Measurements from ENCODE around the gene DGKQ. TPM values are rescaled to one million over a fixed set of nuclear protein-coding genes. Genes with fewer than 3 reads are reported as not detected.
"Not testable (repeated sequence)": the region's sequence is repeated elsewhere in the genome, so short reads cannot be mapped to it uniquely, and the experiment has no call there.

DGKQ gene
- total RNA-seq, 1 experiment from 2014 or later = 12.2 TPM

DNA sequence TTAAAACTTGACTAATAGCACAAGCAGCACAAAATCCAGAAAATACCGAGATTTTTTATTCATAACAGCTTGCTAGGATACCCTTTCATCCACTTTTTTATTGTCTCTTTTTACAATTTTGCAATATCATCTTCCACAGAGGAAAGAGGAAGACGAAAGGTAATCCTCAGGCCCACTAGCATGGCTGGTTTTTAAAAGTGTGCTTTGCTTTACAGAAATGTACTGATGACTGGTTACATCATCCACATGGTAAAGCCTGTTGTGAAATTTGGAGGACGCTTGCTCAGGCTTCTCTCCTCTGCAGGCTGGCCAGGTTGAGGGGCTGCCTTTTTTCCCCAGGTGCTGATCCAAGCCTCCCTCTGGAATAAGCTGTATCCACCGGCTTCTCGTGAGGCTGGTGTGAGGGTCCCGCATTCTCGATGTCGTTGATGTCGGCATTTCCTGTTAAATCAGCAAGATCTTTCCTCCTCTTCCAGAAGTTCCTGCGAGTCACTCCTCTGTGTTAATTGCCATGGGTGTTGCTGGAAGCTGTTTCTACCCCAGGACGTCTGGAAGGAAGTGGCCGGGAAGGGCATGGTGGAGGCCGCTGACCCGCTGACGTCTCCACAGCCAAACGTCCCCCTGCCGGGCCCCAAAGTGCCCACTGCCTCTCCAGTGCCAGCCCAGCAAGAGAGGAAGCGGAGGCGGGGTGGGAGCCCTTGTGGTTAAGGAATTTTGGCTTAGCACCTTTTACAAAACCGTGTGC lies 5.8 kb upstream of the DGKQ start:
- intact Hi-C loops (cut with micrococcal nuclease; ENCODE audit: unreplicated experiment) = no loop called here
- in situ Hi-C loops (cut with HindIII; ENCODE audit: low pct_unique_long_range_greater_than_20kb, low sequenced_read_pairs) = no loop called here
- no peaks in the 10 kb centered on the region for H3K9me3 ChIP-seq (ENCODE audit: control insufficient read depth, insufficient read depth, low read depth, low read length)
- ATAC-seq (no peak), DNase-seq (ENCODE audit: low read depth, low spot score) (no peak)
- ChIA-PET POLR2A (no interaction called here), CTCF (no interaction called here)
- no TSS peak for BruUV-seq (replicated peaks)
- TF ChIP-seq POLR2AphosphoS5 (IDR thresholded peaks at IDR 0.05; ENCODE audit: low read depth, low read length) = no peak
- TF ChIP-seq, protein P1, sequence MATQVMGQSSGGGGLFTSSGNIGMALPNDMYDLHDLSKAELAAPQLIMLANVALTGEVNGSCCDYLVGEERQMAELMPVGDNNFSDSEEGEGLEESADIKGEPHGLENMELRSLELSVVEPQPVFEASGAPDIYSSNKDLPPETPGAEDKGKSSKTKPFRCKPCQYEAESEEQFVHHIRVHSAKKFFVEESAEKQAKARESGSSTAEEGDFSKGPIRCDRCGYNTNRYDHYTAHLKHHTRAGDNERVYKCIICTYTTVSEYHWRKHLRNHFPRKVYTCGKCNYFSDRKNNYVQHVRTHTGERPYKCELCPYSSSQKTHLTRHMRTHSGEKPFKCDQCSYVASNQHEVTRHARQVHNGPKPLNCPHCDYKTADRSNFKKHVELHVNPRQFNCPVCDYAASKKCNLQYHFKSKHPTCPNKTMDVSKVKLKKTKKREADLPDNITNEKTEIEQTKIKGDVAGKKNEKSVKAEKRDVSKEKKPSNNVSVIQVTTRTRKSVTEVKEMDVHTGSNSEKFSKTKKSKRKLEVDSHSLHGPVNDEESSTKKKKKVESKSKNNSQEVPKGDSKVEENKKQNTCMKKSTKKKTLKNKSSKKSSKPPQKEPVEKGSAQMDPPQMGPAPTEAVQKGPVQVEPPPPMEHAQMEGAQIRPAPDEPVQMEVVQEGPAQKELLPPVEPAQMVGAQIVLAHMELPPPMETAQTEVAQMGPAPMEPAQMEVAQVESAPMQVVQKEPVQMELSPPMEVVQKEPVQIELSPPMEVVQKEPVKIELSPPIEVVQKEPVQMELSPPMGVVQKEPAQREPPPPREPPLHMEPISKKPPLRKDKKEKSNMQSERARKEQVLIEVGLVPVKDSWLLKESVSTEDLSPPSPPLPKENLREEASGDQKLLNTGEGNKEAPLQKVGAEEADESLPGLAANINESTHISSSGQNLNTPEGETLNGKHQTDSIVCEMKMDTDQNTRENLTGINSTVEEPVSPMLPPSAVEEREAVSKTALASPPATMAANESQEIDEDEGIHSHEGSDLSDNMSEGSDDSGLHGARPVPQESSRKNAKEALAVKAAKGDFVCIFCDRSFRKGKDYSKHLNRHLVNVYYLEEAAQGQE (IDR thresholded peaks at IDR 0.05; ENCODE audit: insufficient read depth in 1 of 2, low read depth in 2 of 2, low read length in 1 of 2) = no peak
- no peak for TF ChIP-seq SIN3A (IDR thresholded peaks at IDR 0.05; ENCODE audit: borderline replicate concordance, insufficient read depth, low read depth, low read length)
- TF ChIP-seq, protein P2, sequence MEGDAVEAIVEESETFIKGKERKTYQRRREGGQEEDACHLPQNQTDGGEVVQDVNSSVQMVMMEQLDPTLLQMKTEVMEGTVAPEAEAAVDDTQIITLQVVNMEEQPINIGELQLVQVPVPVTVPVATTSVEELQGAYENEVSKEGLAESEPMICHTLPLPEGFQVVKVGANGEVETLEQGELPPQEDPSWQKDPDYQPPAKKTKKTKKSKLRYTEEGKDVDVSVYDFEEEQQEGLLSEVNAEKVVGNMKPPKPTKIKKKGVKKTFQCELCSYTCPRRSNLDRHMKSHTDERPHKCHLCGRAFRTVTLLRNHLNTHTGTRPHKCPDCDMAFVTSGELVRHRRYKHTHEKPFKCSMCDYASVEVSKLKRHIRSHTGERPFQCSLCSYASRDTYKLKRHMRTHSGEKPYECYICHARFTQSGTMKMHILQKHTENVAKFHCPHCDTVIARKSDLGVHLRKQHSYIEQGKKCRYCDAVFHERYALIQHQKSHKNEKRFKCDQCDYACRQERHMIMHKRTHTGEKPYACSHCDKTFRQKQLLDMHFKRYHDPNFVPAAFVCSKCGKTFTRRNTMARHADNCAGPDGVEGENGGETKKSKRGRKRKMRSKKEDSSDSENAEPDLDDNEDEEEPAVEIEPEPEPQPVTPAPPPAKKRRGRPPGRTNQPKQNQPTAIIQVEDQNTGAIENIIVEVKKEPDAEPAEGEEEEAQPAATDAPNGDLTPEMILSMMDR (IDR thresholded peaks at IDR 0.05) = no peak
- no peak for TF ChIP-seq TCF7L2 (IDR thresholded peaks at IDR 0.05; ENCODE audit: low read depth, low read length)
- H3K4me3 ChIP-seq (ENCODE audit: low read depth in 2 of 2, low read length in 2 of 2) = no peak overlapping the region
- no peaks in the 10 kb centered on the region for H3K36me3 ChIP-seq (ENCODE audit: control insufficient read depth, insufficient read depth, low read length)
- no peak overlapping the region; the same call in 1 of the 2 replicates for H3K27ac ChIP-seq (ENCODE audit: low read length)
- no peaks in the 10 kb centered on the region for H3K27me3 ChIP-seq (ENCODE audit: control insufficient read depth, insufficient read depth, low read length)
- 0 out of 2 replicates have a peak, but pooled peaks cover 3% of the 10 kb centered on the region for H3K4me1 ChIP-seq (ENCODE audit: control insufficient read depth, insufficient read depth, low read length)

DNA sequence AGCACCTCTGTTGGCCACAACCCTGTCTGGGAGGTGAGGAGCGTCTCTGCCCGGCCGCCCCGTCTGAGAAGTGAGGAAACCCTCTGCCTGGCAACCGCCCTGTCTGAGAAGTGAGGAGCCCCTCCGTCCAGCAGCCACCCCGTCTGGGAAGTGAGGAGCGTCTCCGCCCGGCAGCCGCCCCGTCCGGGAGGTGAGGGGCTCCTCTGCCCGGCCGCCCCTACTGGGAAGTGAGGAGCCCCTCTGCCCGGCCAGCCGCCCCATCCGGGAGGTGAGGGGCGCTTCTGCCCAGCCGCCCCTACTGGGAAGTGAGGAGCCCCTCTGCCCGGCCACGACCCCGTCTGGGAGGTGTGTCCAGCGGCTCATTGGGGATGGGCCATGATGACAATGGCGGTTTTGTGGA lies 2.6 kb upstream of the DGKQ start:
- H3K36me3 ChIP-seq (ENCODE audit: control insufficient read depth, insufficient read depth, low read length); CTCF ChIA-PET: not testable (repeated sequence)

DNA sequence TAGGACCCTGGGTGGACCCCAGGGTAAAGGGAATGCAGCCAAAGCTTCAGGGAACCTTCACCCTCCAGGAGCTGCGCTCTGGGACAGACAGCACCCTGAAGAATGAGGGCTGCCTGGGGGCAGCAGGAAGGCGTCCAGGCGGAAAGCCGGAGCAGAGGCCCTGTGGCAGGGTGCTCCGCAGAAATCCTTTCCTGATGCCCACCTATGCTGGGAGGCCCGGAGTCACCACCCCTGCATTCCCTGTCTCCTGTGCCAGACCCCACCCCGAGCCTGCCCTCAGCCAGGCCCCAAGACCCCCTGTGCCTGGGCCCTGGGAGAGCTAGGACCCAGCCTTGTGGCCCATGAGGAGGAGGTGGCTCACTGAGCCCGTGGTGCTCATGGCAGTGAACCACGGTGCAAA lies 1.3 kb upstream of the DGKQ start:
- TF ChIP-seq POLR2AphosphoS5 (IDR thresholded peaks at IDR 0.05; ENCODE audit: low read depth, low read length) (no peak), TCF7L2 (IDR thresholded peaks at IDR 0.05; ENCODE audit: low read depth, low read length) (no peak), SIN3A (IDR thresholded peaks at IDR 0.05; ENCODE audit: borderline replicate concordance, insufficient read depth, low read depth, low read length) (no peak)
- TF ChIP-seq, protein P1 (IDR thresholded peaks at IDR 0.05; ENCODE audit: insufficient read depth in 1 of 2, low read depth in 2 of 2, low read length in 1 of 2) = no peak
- TF ChIP-seq, protein P2 (IDR thresholded peaks at IDR 0.05) = no peak
- BruUV-seq (replicated peaks) = no TSS peak

More for the DNA sequence above, 2.6 kb upstream of the DGKQ start:
- H3K27ac ChIP-seq (ENCODE audit: low read length); H3K4me3 ChIP-seq (ENCODE audit: low read depth in 2 of 2, low read length in 2 of 2); intact Hi-C loops (cut with micrococcal nuclease; ENCODE audit: unreplicated experiment); POLR2A ChIA-PET; in situ Hi-C loops (cut with HindIII; ENCODE audit: low pct_unique_long_range_greater_than_20kb, low sequenced_read_pairs); H3K4me1 ChIP-seq (ENCODE audit: control insufficient read depth, insufficient read depth, low read length); BruUV-seq (replicated peaks); H3K27me3 ChIP-seq (ENCODE audit: control insufficient read depth, insufficient read depth, low read length); DNase-seq (ENCODE audit: low read depth, low spot score); ATAC-seq; H3K9me3 ChIP-seq (ENCODE audit: control insufficient read depth, insufficient read depth, low read depth, low read length): not testable (repeated sequence)

More for the DNA sequence above, 1.3 kb upstream of the DGKQ start:
- H3K27ac ChIP-seq (ENCODE audit: low read length) = no peak overlapping the region
- no peaks in the 10 kb centered on the region for H3K36me3 ChIP-seq (ENCODE audit: control insufficient read depth, insufficient read depth, low read length)
- no peak overlapping the region for H3K4me3 ChIP-seq (ENCODE audit: low read depth in 2 of 2, low read length in 2 of 2)
- CTCF ChIA-PET = no interaction called here
- no peak for DNase-seq (ENCODE audit: low read depth, low spot score)
- H3K4me1 ChIP-seq (ENCODE audit: control insufficient read depth, insufficient read depth, low read length) = peaks cover 9% of the 10 kb centered on the region; the same call in 1 of the 2 replicates
- ATAC-seq = no peak
- in situ Hi-C loops (cut with HindIII; ENCODE audit: low pct_unique_long_range_greater_than_20kb, low sequenced_read_pairs) = no loop called here
- H3K27me3 ChIP-seq (ENCODE audit: control insufficient read depth, insufficient read depth, low read length) = no peaks in the 10 kb centered on the region
- POLR2A ChIA-PET = no interaction called here
- H3K9me3 ChIP-seq (ENCODE audit: control insufficient read depth, insufficient read depth, low read depth, low read length) = no peaks in the 10 kb centered on the region
- intact Hi-C loops (cut with micrococcal nuclease; ENCODE audit: unreplicated experiment) = no loop called here
